ENCODE data around the gene CD164L2.

Gene CD164L2

GRCh38 chr1:27372022-27372807 lies 10.9 kb downstream of the CD164L2 start:
- no peak for DNase-seq
- H3K27me3 ChIP-seq (ENCODE audit: insufficient read depth, low read depth, severe bottlenecking): no peaks in the 10 kb centered on the region
- TF ChIP-seq CTCF (IDR thresholded peaks at IDR 0.05; ENCODE audit: low read depth, low read length): no peak
- no peak overlapping the region for H3K4me3 ChIP-seq (ENCODE audit: low read depth, low read length)
- no peaks in the 10 kb centered on the region for H3K36me3 ChIP-seq
- no peak overlapping the region for H3K27ac ChIP-seq
- H3K9me3 ChIP-seq (ENCODE audit: severe bottlenecking): no peaks in the 10 kb centered on the region

DNA sequence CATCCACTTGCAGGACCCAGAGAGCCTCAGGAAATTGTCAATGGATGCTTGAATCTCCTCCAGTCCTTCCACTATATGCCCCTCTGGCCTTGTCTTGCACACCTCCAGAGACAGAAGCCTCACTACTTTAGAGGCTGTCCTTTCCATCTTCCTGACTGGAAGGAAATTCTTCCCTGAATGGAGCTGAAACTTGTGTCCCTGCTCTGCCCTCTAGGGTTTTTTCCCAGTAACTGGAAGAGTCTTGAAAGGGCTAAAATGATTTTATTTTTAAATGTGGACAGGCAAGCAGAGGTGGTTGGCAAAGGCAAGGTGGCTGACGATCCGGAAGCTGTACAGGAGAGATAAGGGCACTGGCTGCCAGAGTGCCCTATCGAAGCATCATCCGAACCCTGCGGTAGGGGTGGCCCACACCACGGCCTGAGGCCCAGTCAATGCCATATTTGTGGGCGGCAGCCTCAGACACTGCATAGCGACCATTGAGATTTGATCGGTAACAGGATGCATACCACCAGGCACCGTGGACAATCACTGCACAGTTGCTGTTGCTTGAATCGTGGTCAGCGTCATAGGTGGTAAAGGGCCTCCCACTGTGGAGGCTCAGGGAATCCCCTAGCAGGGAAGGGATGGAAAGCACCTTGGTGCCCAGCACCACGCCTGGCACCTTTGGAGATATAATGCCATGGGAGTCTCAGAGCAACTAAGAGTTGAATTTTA lies 14.1 kb downstream of the CD164L2 start:
- Histone ChIP-seq H3K27ac (no peak overlapping the region), H3K27me3 (ENCODE audit: insufficient read depth, low read depth, severe bottlenecking) (no peaks in the 10 kb centered on the region), H3K36me3 (0 out of 2 replicates have a peak, but pooled peaks cover 3% of the 10 kb centered on the region), H3K9me3 (ENCODE audit: severe bottlenecking) (no peaks in the 10 kb centered on the region), H3K4me3 (ENCODE audit: low read depth, low read length) (no peak overlapping the region)
- TF ChIP-seq CTCF (IDR thresholded peaks at IDR 0.05; ENCODE audit: low read depth, low read length): no peak
- no peak for DNase-seq

DNA sequence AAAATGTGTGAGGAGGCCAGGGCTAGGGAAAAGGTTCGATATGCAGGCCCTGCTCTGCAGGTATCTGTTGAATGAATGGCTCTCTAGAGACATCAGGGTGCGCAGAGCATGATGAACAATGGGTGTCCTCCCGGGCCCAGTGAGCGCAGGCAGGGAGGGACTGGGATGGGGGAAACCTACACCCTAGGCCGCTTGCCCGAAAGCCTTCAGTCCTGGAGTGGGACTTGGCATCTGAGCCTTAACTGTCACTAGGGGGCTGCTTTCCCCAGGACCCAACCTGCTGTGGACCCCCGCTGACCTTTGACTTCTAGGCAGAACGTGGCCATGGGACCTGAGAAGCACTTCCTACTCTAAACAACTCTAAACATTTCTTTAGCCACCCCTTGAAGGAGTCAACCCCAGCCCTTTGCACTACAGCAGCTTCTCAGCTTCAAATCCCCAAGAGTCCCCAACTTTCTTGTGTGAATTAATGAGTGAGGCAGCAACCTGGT lies 15.9 kb downstream of the CD164L2 start:
- Histone ChIP-seq H3K27me3 (ENCODE audit: insufficient read depth, low read depth, severe bottlenecking) (no peaks in the 10 kb centered on the region), H3K27ac (peak overlapping the region; percentile 88), H3K36me3 (0 out of 2 replicates have a peak, but pooled peaks cover 3% of the 10 kb centered on the region), H3K4me3 (ENCODE audit: low read depth, low read length) (peak overlapping the region; percentile 68), H3K9me3 (ENCODE audit: severe bottlenecking) (no peaks in the 10 kb centered on the region)
- DNase-seq: no peak
- TF ChIP-seq CTCF (IDR thresholded peaks at IDR 0.05; ENCODE audit: low read depth, low read length): no peak

DNA sequence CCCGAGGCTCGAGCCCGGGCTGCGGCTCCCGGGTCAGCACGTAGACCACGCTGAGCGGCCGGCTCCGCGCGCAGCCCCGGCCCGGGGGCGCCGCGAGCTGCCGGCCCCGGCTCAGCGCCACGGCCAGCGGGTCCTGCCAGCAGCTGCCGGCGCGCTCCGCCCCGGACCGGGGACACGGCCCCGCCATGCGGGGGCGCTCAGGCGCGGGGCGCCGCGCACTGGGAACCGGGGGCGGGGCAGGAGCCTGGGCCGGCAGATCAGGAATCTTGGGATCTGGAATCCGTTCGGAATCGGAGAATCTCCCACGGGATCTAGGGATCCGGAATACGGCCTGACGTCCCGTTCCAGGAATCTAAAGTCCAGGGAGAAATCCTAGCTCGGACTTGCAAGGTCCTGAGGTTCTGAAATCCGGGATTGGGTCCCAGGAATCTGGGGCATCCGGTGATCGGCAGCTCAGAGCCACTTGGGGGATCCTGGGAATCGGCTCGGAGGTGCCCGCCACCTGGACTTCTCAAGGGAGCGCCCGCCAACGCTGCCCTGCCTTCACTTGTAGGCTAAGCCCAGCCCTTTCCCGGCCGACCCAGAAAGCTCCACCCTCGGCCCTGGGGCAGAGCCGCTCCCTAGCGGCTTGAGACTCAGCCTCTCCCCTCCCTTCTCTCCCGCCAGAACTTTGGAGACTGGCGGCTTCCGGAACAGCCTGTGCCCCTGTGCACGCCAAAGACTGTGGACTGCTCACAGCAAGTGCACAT lies 16.5 kb downstream of the CD164L2 start, which contains the start of gene MAP3K6:
Gene MAP3K6, minus strand, starts transcription at position 551 of the 749 bp plus-strand sequence. Its CDS starts 364 bp downstream, at position 187.
- Histone ChIP-seq H3K9me3 (ENCODE audit: severe bottlenecking) (no peaks in the 10 kb centered on the region), H3K4me3 (ENCODE audit: low read depth, low read length) (peak within 1 kb of the TSS; percentile 68), H3K36me3 (0 out of 2 replicates have a peak, but pooled peaks cover 3% of the 10 kb centered on the region), H3K27me3 (ENCODE audit: insufficient read depth, low read depth, severe bottlenecking) (no peaks in the 10 kb centered on the region), H3K27ac (peak within 1 kb of the TSS; percentile 88)
- peak; percentile 86 for DNase-seq
- peak; percentile 40 for TF ChIP-seq CTCF (IDR thresholded peaks at IDR 0.05; ENCODE audit: low read depth, low read length)

DNA sequence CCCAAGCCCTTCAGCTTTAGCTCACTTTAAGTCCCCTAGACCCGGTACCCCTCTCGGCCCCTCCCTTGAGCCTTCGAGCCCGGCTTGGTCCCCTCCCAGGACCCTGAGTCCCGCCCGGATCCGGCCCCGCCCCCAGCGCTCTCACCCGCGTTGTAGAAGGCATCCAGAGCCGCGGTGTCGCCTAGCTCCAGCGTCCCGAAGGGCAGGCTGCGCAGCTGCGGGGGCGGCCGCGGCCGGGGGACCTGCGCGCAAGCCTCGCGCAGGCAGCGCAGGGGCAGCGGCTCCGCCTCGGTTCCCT lies 17.1 kb downstream of the CD164L2 start:
- Histone ChIP-seq H3K27ac (peak overlapping the region; percentile 88), H3K36me3 (0 out of 2 replicates have a peak, but pooled peaks cover 3% of the 10 kb centered on the region), H3K4me3 (ENCODE audit: low read depth, low read length) (peak overlapping the region; percentile 62), H3K27me3 (ENCODE audit: insufficient read depth, low read depth, severe bottlenecking) (no peaks in the 10 kb centered on the region), H3K9me3 (ENCODE audit: severe bottlenecking) (no peaks in the 10 kb centered on the region)
- peak; percentile 93 for DNase-seq
- no peak for TF ChIP-seq CTCF (IDR thresholded peaks at IDR 0.05; ENCODE audit: low read depth, low read length)

Measured in WERI-Rb-1 (cell line).